GM21515 (cell line): ENCODE results near the gene SLC27A4.

Source experiments
- ATAC-seq: cut with Tn5 transposase; IDR thresholded peaks from one replicate; pipeline ENCODE4 v1.9.1; 2021; ENCODE audit not compliant: unreplicated experiment

The SLC27A4 gene

GRCh38 chr9:128361986-128362646, 21.8 kb downstream of the SLC27A4 start:
- ATAC-seq, result no peak

- no peak for ATAC-seq
Measured at GRCh38 chr9:128362774-128363173, 22.4 kb downstream of the SLC27A4 start.

GRCh38 chr9:128365525-128365924, 25.2 kb downstream of the SLC27A4 start:
- ATAC-seq, result no peak

- ATAC-seq, result no peak
Measured at GRCh38 chr9:128369024-128369706, 28.8 kb downstream of the SLC27A4 start.

- ATAC-seq, result no peak
Measured at GRCh38 chr9:128370367-128370751, 30.0 kb downstream of the SLC27A4 start.

- peak; percentile 82 for ATAC-seq
Measured at GRCh38 chr9:128370752-128371629, 30.7 kb downstream of the SLC27A4 start, which contains the start of gene URM1. TSS of gene URM1 (plus strand) at chr9:128371374. CDS start at chr9:128371381, 7 bp downstream.

- no peak for ATAC-seq
Measured at GRCh38 chr9:128371630-128372117, 31.3 kb downstream of the SLC27A4 start.

- ATAC-seq, result no peak
Measured at GRCh38 chr9:128372188-128372641, 31.9 kb downstream of the SLC27A4 start.

- no peak for ATAC-seq
Measured at GRCh38 chr9:128372784-128373183, 32.5 kb downstream of the SLC27A4 start.

- no peak for ATAC-seq
Measured at GRCh38 chr9:128374221-128374675, 33.9 kb downstream of the SLC27A4 start.

- ATAC-seq, result no peak
Measured at GRCh38 chr9:128375865-128376264, 35.5 kb downstream of the SLC27A4 start.

GRCh38 chr9:128382261-128382660, 41.9 kb downstream of the SLC27A4 start:
- no peak for ATAC-seq

GRCh38 chr9:128383007-128383753, 42.9 kb downstream of the SLC27A4 start:
- ATAC-seq, result no peak

GRCh38 chr9:128383791-128384190, 43.5 kb downstream of the SLC27A4 start:
- no peak for ATAC-seq

- no peak for ATAC-seq
Measured at GRCh38 chr9:128384801-128385495, 44.6 kb downstream of the SLC27A4 start.

GRCh38 chr9:128385496-128386460, 45.5 kb downstream of the SLC27A4 start:
- ATAC-seq, result no peak

- no peak for ATAC-seq
Measured at GRCh38 chr9:128388150-128388549, 47.8 kb downstream of the SLC27A4 start.

GRCh38 chr9:128389395-128390149, 49.2 kb downstream of the SLC27A4 start:
- no peak for ATAC-seq
